PC-3 (cell line): ENCODE data around the gene PDE9A. TPM values are rescaled to one million over a fixed set of nuclear protein-coding genes. Genes with fewer than 3 reads are reported as not detected.
"Not testable (repeated sequence)": the region's sequence is repeated elsewhere in the genome, so short reads cannot be mapped to it uniquely, and the experiment has no call there.

Experiments
- ATAC-seq: fragments of 200-7000 bp; cut with Tn5 transposase; 2 replicates; pipeline ENCODE4 v1.9.1; 2020; ENCODE audit warnings: mild to moderate bottlenecking, moderate library complexity
- BruUV-seq: library from RNA; stranded (reverse); fragments of 400-500 nt; replicated peaks from 2 replicates; lab custom pipeline; 2021; lab: Mats Ljungman, UMichigan
- CTCF ChIA-PET: fragments of 300-600 bp; sonication (Branson Sonifier 250); formaldehyde crosslinking; loops from one replicate; lab custom pipeline; 2022; ENCODE audit warnings: antibody characterized with exemption; lab: Charles Lee
- POLR2A ChIA-PET: fragments of 300-600 bp; sonication (Branson Sonifier 250); formaldehyde crosslinking; loops from one replicate; lab custom pipeline; 2022; ENCODE audit warnings: antibody characterized with exemption; ENCODE audit not compliant: unreplicated experiment; lab: Charles Lee
- DNase-seq: peaks from one replicate; pipeline ENCODE4 v3.0.0-alpha.2; 2015
- H2AFZ ChIP-seq: fragments of 300-600 bp; sonication (generic); 2 replicates; pipeline ENCODE4 v1.6.0; 2016; ENCODE audit warnings: antibody characterized with exemption, low read length
- H3F3A ChIP-seq: fragments of 300-600 bp; sonication (generic); one replicate; pipeline ENCODE4 v1.6.0; 2017; ENCODE audit warnings: antibody characterized with exemption, low read length, control low read depth, mild to moderate bottlenecking; ENCODE audit not compliant: unreplicated experiment
- H3K27ac ChIP-seq: fragments of 300-600 bp; sonication (generic); 2 replicates; pipeline ENCODE4 v1.5.1; 2016; ENCODE audit warnings: mild to moderate bottlenecking, low read length
- H3K27me3 ChIP-seq: fragments of 300-600 bp; sonication (generic); 2 replicates; pipeline ENCODE4 v1.6.1; 2016; ENCODE audit warnings: low read length, mixed read lengths
- H3K36me3 ChIP-seq: fragments of 300-600 bp; sonication (generic); 2 replicates; pipeline ENCODE4 v1.6.1; 2016; ENCODE audit warnings: low read depth, mixed run types, low read length, mixed read lengths
- H3K4me1 ChIP-seq: fragments of 300-600 bp; sonication (generic); 2 replicates; pipeline ENCODE4 v1.5.1; 2016; ENCODE audit warnings: low read length; ENCODE audit not compliant: insufficient read depth
- H3K4me2 ChIP-seq: fragments of 300-600 bp; sonication (generic); 2 replicates; pipeline ENCODE4 v1.6.0; 2016; ENCODE audit warnings: low read length
- H3K4me3 ChIP-seq: fragments of 300-600 bp; sonication (generic); 2 replicates; pipeline ENCODE4 v1.5.1; 2016; ENCODE audit warnings: mild to moderate bottlenecking, low read length, mixed read lengths
- H3K79me2 ChIP-seq: fragments of 300-600 bp; sonication (generic); 2 replicates; pipeline ENCODE4 v1.6.1; 2017; ENCODE audit warnings: low read length, mixed read lengths
- H3K9ac ChIP-seq: fragments of 300-600 bp; sonication (generic); 2 replicates; pipeline ENCODE4 v1.6.0; 2016; ENCODE audit warnings: mild to moderate bottlenecking, low read length
- H3K9me2 ChIP-seq: fragments of 300-600 bp; sonication (generic); replicated peaks from 2 replicates; pipeline ENCODE4 v1.6.1; 2016; ENCODE audit warnings: mixed run types, low read length, mixed read lengths
- H3K9me3 ChIP-seq: fragments of 300-600 bp; sonication (generic); 2 replicates; pipeline ENCODE4 v1.6.1; 2016; ENCODE audit warnings: low read length, mixed read lengths
- H4K20me1 ChIP-seq: fragments of 300-600 bp; sonication (generic); 2 replicates; pipeline ENCODE4 v1.6.1; 2016; ENCODE audit warnings: low read length, mixed read lengths
- CTCF ChIP-seq: fragments of 300-600 bp; sonication (generic); conservative IDR thresholded peaks from 2 replicates; pipeline ENCODE4 v1.5.1; 2017; ENCODE audit warnings: antibody characterized with exemption, low read depth, mild to moderate bottlenecking, low read length
- EZH2 ChIP-seq: fragments of 300-600 bp; sonication (generic); IDR thresholded peaks from one replicate; pipeline ENCODE4 v1.6.1; 2017; ENCODE audit warnings: antibody characterized with exemption, mild to moderate bottlenecking, low read length; ENCODE audit not compliant: unreplicated experiment
- EZH2phosphoT487 ChIP-seq: fragments of 300-600 bp; sonication (generic); IDR thresholded peaks from 2 replicates; pipeline ENCODE4 v1.6.1; 2018; ENCODE audit warnings: mild to moderate bottlenecking, antibody characterized with exemption, low read length, borderline replicate concordance
- intact Hi-C: fragments of 100-400 bp; cut with micrococcal nuclease; formaldehyde crosslinking; loops from 2 replicates; pipeline ENCODE4 v1.9.0; 2023
- total RNA-seq: library from RNA; depleted of rRNA; stranded (reverse); fragments of >200 nt; gene quantifications from 2 replicates; pipeline ENCODE4 v1.2.3, GENCODE V29; 2014

The PDE9A gene
- total RNA-seq, 1 experiment from 2014 or later: 0.33 TPM

GRCh38 chr21:42711667-42712066 lies 58.2 kb downstream of the PDE9A start:
- no peak overlapping the region for H3K4me2 ChIP-seq
- TF ChIP-seq EZH2phosphoT487 (no peak), CTCF (no peak), EZH2 (no peak)
- no peaks in the 10 kb centered on the region for H3K4me1 ChIP-seq
- no peaks in the 10 kb centered on the region for H3K9me3 ChIP-seq
- H3K27ac ChIP-seq: no peak overlapping the region
- H3K79me2 ChIP-seq: no peaks in the 10 kb centered on the region
- DNase-seq: no peak
- no peaks in the 10 kb centered on the region for H3K9me2 ChIP-seq
- no peak overlapping the region for H2AFZ ChIP-seq
- ATAC-seq: no peak
- no peaks in the 10 kb centered on the region for H3F3A ChIP-seq
- BruUV-seq: no TSS peak
- ChIA-PET CTCF (no interaction called here), POLR2A (no interaction called here)
- no peaks in the 10 kb centered on the region for H4K20me1 ChIP-seq
- no peaks in the 10 kb centered on the region for H3K36me3 ChIP-seq
- 0 out of 2 replicates have a peak, but pooled peaks cover 3% of the 10 kb centered on the region for H3K27me3 ChIP-seq
- intact Hi-C loops: no loop called here
- no peak overlapping the region for H3K4me3 ChIP-seq
- H3K9ac ChIP-seq: no peak overlapping the region

DNA sequence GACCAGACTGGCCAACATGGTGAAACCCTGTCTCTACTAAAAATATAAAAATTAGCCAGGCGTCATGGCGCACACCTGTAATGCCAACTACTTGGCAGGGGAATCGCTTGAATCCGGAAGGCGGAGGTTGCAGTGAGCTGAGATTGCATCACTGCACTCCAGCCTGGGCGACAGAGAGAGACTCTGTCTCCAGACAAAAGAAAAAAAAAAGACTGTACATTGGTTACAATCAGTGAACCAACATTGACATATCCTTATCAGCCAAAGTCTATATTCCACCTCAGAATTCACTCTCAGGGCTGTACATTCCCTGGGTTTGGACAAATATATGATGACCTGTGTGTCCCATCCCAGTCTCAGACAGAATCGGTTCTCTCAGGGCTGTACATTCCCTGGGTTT lies 62.0 kb downstream of the PDE9A start:
- H3K9ac ChIP-seq, POLR2A ChIA-PET, H3K36me3 ChIP-seq, H3F3A ChIP-seq, H3K27ac ChIP-seq, H3K27me3 ChIP-seq, H3K9me3 ChIP-seq, H3K4me2 ChIP-seq, H4K20me1 ChIP-seq, H2AFZ ChIP-seq, ATAC-seq, intact Hi-C loops, H3K4me3 ChIP-seq, DNase-seq, H3K4me1 ChIP-seq, BruUV-seq, CTCF ChIA-PET, H3K9me2 ChIP-seq, H3K79me2 ChIP-seq: not testable (repeated sequence)

DNA sequence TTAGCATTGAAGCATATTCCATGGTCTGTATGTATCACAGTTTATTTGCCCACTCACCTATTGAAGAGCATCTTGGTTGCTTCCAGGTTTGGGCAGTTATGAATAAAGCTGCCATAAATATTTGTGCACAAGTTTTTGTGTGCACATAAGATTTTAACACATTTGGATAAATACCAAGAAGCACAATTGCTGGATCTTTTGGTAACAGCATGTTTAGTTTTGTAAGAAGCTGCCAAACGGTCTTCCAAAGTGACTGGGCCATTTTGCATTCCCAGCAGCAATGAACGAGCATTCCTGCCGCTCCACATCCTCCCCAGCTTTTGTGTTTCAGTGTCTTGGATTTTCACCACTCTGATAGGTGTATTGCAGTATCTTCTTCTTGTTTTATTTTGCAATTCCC lies 62.7 kb downstream of the PDE9A start:
- BruUV-seq: no TSS peak
- Histone ChIP-seq H2AFZ (no peak overlapping the region), H3F3A (no peaks in the 10 kb centered on the region), H3K9me2 (no peaks in the 10 kb centered on the region), H4K20me1 (no peaks in the 10 kb centered on the region), H3K79me2 (no peaks in the 10 kb centered on the region), H3K36me3 (no peaks in the 10 kb centered on the region), H3K27me3 (0 out of 2 replicates have a peak, but pooled peaks cover 3% of the 10 kb centered on the region), H3K9me3 (no peaks in the 10 kb centered on the region), H3K27ac (no peak overlapping the region), H3K4me2 (no peak overlapping the region), H3K9ac (no peak overlapping the region), H3K4me3 (no peak overlapping the region), H3K4me1 (peaks cover 3% of the 10 kb centered on the region; the same call in 1 of the 2 replicates)
- intact Hi-C loops: no loop called here
- POLR2A ChIA-PET: no interaction called here
- TF ChIP-seq CTCF: no peak
- no peak for TF ChIP-seq EZH2phosphoT487
- no peak for TF ChIP-seq EZH2
- ATAC-seq (no peak), DNase-seq (no peak)
- CTCF ChIA-PET: no interaction called here

- H2AFZ ChIP-seq, H3K36me3 ChIP-seq, H3K9me3 ChIP-seq, H3K4me3 ChIP-seq, H3K9ac ChIP-seq, POLR2A ChIA-PET, H3K4me2 ChIP-seq, H3K9me2 ChIP-seq, H3K79me2 ChIP-seq, H3F3A ChIP-seq, H3K27me3 ChIP-seq, BruUV-seq, DNase-seq, H4K20me1 ChIP-seq, CTCF ChIA-PET, ATAC-seq: not testable (repeated sequence)
- peaks cover 37% of the 10 kb centered on the region for H3K4me1 ChIP-seq
- intact Hi-C loops: loop anchor here (5.0 to 10.0 kb wide), 2 partner anchors 94 to 128 kb away; no protein-coding TSS in a partner anchor
- peak overlapping the region; percentile 17; the same call in 1 of the 2 replicates for H3K27ac ChIP-seq
Observed at GRCh38 chr21:42720484-42720883, 67.1 kb downstream of the PDE9A start.
